Dedifferentiated amniotic fluid mesenchymal stem cell (primary cell): ENCODE data around the gene MBD6.
"Not testable (repeated sequence)": the region's sequence is repeated elsewhere in the genome, so short reads cannot be mapped to it uniquely, and the experiment has no call there.

Experiments
- DNase-seq: peaks from one replicate; pipeline ENCODE4 v3.0.0-alpha.2; 2016; ENCODE audit errors: extremely low spot score

Gene MBD6

DNA sequence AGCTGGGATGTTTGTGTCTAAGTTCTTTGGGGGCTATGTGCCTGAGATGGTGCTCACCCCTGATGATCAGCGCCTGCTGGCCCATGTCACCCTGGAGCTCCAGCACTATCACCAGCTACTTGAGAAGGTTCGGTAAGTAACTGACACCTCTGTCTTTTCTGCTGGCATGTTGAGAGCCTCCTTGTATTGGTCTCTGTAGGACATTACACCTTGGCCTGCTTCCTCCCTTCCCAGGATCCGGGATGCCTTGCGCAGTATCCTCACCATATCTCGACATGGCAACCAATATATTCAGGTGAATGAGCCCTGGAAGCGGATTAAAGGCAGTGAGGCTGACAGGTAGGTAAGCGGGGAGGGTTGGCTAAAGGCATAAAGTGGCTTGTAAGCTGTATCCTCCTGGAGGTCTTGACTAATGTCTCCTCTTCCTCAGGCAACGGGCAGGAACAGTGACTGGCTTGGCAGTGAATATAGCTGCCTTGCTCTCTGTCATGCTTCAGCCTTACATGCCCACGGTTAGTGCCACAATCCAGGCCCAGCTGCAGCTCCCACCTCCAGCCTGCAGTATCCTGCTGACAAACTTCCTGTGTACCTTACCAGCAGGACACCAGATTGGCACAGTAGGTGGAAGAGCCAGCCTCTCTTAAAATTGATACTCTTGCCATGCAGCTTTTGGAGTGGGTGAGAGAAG, 7.8 kb upstream of the MBD6 start:
- no peak for DNase-seq

DNA sequence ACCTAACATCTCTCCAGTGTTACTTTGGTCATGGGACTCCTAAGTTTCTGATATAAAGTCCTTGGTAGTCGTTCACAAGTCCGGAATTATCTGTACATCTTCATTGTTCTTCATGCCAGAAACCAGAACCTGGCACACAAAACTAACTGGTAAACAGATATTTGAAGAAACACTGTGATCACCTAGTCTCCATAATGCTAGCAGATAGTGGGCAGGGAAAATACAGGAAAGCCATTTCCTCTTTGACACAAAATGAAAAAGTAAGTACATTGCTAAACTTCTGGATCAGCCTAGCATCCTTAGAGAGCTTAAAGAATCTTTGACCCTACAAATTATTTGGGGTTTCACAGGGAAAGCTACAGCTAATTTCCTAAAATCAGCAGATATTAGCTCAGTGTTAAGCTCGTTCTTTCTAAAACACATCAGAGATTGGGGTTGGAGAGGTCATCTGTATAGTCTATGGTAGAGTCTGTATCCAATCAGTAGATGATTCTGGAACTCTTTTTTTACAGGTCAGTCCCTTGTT, 7.2 kb upstream of the MBD6 start:
- DNase-seq = no peak

- no peak for DNase-seq
Observed at GRCh38 chr12:57515934-57516541, 6.6 kb upstream of the MBD6 start.

DNA sequence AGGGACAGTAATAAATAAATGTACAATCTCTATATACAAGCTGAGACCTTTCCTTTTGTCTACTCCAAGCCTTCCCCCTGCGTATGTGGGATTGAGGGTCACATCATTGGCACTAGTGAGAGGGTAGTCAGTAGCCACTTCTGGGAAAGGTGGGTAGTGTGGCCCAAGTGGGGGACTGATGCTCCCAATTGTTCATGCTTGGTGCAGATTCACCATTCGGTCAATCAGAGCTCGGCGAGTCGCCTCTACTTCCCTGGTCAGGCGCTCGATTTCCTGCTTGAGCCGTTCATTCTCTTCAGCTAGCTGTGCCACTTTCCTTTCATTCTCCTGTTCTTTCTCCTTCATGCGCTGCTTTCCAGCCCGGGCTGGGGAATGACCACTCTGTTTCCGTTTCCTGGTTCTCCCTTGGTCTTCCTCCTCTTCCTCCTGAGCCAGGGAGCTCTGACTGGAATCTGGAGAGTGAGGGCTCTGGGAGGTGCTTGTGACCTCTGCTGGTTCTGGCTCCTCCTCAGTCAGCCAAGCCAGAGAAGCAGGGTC, 5.9 kb upstream of the MBD6 start:
- DNase-seq = no peak

GRCh38 chr12:57517187-57517586, 5.4 kb upstream of the MBD6 start:
- no peak for DNase-seq

DNA sequence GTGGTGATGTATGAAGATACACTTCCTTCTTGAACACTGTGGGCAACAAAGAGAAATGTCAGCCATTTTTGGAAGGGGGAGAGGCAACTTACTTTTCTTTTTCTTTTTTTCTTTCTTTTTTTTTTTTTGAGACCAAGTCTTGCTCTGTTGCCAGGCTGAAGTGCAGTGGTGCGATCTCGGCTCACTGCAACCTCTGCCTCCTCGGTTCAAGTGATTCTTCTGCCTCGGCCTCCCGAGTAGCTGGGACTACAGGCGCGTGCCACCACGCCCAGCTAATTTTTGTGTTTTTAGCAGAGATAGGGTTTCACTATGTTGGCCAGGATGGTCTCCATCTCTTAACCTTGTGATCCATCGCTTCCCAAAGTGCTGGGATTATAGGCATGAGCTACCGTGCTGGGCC, 4.9 kb upstream of the MBD6 start:
- DNase-seq = not testable (repeated sequence)

DNA sequence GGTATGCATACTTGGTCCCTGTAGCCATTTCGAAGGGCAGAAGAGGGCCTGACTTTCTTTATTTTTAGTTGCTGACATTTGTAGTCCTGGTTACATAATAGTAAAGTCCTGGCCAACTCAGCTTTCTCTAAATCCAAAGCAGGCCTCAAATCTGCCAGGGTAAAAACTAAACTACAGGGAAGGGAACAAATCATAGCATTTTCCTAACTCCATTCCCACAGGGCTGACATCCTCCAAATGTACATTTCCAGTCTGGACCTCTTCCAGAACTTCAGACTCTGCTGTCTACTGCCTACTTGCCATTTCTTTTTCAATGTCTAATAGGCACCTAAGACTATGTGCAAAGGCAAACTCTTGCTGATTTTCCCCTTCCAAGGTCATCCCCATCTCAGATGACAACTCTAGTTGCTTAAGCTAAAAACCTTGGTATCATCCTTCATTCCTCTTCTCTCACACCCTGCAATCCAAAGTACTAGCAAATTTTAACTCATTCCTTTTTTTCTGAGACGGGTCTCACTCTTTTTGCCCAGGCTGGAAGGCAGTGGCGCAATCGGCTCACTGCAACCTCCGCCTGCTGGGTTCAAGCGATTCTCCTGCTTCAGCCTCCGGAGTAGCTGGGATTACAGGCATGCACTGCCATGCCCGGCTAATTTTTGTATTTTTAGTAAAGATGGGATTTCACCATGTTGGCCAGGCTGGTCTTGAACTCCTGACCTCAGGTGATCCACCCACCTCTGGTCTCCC, 4.3 kb upstream of the MBD6 start:
- DNase-seq = no peak

GRCh38 chr12:57518920-57519795, 3.5 kb upstream of the MBD6 start:
- DNase-seq = peak; percentile 37

DNA sequence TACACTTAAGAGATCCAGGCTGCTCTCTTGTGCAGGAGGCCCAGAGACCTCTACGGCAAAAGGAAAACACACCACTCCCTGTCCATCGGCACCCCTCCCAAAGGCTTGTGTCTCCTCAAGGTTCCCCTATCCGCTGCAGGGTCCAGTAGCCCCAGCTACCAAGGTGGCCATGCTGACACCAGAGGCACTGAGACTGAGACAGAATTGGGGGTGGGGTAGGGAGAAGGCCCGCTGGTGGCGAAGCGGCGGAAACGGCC, 2.9 kb upstream of the MBD6 start:
- no peak for DNase-seq

DNA sequence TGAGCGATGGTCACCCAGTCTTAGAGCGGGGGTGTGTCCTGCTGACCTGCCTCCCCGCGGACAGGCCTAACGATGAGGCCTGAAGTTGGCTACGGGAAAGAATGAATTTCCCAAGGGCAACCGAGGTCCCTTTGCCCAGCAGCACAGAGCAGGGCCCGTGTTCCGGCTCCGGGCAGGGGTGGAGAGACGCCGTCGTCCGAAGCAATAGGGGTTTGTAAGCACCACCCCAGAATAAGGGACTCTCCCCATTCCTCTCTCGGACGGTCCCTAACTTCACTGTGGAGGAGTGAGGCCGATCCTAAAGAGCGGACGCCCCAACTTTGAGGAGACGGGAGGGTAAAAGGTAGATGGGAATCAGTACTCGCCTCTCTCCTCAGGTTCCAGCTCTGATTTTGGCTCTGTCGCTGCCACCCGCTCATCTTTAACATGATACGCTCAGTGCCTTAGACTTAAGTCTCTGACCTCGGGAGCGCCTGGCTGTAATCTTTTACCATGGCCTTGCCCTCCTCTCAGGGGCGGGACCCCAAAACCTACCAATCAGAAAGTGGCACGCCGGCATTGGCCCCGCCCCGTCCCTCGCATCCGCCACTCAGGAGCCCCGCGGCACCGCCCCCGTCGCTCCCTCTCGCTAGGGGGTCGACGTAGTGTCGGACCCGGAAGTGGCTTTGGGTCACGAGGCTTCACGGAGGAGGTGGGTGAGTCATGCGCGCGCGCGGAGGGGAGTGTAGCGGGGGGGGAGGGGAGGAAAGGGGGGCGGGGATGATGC, 2.4 kb upstream of the MBD6 start, which contains the start of gene DDIT3:
DDIT3 (minus strand) TSS at position 462 of the 766 bp plus-strand sequence. CDS start 3,108 bp downstream, outside the sequence.
- DNase-seq = peak; percentile 99

DNA sequence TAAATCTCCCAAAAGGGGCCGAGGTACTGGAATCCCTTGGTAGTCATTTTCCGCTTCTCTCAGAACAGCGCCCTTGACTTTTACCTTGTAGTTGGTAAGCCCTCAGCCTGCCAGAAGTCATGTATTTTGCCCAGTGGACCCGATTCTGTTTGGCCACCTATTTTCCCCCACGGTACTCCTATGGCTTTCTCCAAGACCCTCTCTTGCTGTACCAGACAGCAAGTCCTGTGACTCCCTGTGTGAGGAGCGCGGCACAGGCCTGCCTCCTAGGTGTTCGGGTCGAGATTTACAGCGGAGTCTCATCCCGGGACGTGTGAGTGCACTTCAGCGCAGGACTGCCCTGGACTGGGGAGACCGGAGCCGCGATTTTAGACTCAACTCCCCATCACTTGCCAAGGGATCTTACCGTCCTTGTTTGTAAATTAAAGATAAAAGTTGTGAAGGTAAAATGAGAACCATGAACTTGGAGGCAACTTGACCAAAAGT, 1.1 kb upstream of the MBD6 start:
- DNase-seq = no peak

DNA sequence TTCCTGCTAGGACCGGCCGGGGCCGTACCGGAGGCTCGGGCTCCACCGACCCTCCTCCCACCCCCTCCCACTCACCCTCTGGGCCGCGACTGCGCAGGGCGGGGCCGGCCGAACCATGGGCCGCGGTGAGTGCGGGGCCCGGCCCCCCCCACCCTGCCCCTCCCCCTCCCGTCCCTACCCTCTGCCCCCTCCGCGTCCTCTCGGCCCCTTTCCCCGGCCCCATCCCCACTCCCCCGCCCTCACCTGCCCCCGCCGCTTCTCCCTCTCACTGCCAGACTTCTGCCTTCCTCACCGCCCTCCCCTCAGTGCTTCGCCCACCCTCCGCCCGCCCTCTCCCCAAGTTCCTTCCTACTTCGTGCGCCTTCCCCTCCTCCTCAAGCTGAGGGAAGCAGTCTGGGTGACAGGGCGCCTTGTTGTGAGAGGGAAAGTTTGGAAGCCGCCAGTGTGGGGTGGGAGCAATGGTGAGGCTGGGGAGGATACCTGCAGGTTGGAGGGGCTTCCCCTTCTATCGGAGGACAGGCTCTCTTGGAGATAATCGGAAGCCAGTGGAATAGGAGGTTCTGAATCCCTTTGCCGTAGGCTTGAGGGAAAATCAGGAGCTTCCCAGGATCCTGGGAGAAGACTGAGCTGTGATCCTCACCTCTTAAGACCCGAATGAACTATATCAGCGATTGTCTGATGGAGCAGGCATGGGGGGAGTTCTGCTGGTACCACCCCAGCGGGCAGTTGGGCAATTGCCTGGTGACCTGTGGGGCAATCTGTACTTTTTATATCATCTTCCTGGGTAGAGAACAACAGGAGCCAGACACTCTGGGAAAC, 472 bp downstream of the MBD6 start:
- DNase-seq = peak; percentile 36

GRCh38 chr12:57523706-57524614, 1.3 kb downstream of the MBD6 start:
- DNase-seq = no peak

- DNase-seq = no peak
Observed at GRCh38 chr12:57524814-57525614, 2.4 kb downstream of the MBD6 start.

DNA sequence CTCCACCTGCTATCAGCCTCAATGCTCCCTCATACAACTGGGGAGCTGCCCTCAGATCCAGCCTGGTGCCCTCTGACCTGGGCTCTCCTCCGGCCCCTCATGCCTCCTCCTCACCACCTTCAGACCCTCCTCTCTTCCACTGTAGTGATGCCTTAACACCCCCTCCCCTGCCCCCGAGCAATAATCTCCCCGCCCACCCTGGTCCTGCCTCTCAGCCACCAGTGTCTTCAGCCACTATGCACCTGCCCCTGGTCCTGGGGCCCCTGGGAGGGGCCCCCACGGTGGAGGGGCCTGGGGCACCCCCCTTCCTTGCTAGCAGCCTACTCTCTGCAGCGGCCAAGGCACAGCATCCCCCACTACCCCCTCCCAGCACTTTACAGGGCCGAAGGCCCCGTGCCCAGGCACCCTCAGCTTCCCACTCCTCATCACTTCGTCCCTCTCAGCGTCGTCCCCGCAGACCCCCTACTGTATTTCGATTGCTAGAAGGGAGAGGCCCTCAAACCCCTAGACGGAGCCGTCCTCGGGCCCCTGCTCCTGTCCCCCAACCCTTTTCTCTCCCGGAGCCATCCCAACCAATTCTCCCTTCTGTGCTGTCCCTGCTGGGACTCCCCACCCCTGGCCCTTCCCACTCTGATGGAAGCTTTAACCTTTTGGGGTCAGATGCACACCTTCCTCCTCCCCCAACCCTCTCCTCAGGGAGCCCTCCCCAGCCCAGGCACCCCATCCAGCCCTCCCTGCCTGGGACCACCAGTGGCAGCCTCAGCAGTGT, 3.2 kb downstream of the MBD6 start:
- DNase-seq = no peak

GRCh38 chr12:57526477-57527126, 4.0 kb downstream of the MBD6 start:
- DNase-seq = no peak

DNA sequence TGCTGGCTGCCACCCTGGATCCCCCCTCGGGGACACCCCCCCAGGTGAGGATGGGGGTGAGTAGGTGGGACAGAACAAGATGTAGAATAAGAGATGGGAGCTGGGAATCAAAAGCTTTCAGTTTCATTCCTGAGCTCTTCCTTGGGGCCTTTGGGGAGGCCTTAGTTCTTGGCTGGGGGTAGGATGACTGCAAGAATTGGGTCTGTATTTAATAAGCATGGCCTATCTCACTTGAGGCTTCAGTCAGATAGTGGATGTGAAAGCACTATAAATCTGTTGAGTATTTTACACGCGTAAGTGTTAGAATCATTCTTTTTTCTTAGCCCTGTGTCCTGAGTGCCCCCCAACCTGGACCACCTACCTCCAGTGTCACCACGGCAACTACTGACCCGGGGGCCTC, 4.6 kb downstream of the MBD6 start:
- DNase-seq = no peak
